Measurements from ENCODE around the gene MRGPRD.

The MRGPRD gene

GRCh38 chr11:68968306-68969250, 12.2 kb downstream of the MRGPRD start:
- no peak for DNase-seq (ENCODE audit: low spot score)

- no peak for DNase-seq (ENCODE audit: low spot score)
Observed at GRCh38 chr11:68966894-68967780, 13.6 kb downstream of the MRGPRD start.

DNA sequence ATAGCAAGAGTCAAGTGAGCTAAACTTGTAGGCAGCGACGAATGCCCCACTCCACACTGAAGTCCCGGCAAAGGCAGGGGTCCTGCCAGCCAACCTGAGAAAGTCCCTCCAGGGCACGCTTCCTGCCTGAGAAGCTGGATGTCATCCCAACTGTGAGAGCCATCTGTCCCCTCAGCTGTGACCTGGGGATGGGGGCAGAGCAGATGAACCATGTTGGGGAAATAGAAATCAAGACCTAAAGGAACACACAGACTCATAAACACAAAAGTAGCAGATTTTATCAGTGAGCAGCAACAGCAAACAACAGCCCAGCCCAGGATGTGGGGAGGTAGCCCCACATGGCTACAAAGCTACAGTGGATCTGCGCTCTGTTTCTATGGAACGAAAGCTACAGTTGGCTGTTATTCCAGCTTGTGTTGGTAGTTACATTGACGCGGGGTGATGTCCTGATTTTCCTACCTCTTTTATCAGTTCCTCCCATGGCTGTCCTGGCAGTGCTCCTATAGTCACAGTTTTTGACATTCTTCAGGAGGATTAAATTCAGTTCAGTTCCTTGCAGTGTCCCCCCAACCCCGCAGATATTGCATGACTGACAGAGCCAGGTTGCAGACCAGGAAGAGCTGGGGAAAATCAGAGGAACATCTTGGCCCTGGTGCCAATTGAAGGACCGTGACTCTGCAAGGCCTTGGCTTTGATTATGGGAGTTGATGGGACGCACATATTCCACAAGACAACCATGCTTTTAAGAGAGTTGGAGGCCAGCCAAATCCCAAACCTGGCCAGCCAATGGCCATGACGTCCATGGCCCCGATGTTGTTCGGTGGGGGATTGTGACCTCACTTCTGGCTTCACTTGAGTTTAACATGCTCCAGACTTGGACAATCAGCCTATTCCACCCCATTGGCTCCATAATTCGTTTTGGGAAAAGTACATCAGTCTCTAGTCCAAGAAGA, 14.6 kb downstream of the MRGPRD start:
- no peak for DNase-seq (ENCODE audit: low spot score)

GRCh38 chr11:68963779-68964178, 17.0 kb downstream of the MRGPRD start:
- no peak for DNase-seq (ENCODE audit: low spot score)

- no peak for DNase-seq (ENCODE audit: low spot score)
Observed at GRCh38 chr11:68962527-68963250, 18.1 kb downstream of the MRGPRD start.

DNA sequence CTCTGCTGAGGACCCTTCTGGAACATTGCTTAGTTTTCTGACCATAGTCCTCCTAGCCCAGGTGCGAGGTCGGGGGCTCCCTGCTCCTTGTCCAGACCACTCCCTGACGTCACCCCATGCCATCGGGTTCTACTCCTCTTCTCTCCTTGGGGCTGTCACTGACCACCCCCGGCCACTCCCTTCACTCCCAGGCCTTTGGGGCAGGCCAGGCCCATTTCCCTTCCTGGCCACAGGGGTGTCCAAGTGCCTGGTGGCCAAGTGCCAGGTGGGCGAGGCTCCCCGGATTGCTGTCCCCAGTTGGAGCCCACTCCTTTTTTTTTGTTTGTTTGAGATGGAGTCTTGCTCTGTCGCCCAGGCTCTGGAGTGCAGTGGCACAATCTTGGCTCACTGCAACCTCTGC, 19.5 kb downstream of the MRGPRD start:
- DNase-seq (ENCODE audit: low spot score), result no peak

GRCh38 chr11:68960294-68961071, 20.3 kb downstream of the MRGPRD start:
- DNase-seq (ENCODE audit: low spot score), result no peak

DNA sequence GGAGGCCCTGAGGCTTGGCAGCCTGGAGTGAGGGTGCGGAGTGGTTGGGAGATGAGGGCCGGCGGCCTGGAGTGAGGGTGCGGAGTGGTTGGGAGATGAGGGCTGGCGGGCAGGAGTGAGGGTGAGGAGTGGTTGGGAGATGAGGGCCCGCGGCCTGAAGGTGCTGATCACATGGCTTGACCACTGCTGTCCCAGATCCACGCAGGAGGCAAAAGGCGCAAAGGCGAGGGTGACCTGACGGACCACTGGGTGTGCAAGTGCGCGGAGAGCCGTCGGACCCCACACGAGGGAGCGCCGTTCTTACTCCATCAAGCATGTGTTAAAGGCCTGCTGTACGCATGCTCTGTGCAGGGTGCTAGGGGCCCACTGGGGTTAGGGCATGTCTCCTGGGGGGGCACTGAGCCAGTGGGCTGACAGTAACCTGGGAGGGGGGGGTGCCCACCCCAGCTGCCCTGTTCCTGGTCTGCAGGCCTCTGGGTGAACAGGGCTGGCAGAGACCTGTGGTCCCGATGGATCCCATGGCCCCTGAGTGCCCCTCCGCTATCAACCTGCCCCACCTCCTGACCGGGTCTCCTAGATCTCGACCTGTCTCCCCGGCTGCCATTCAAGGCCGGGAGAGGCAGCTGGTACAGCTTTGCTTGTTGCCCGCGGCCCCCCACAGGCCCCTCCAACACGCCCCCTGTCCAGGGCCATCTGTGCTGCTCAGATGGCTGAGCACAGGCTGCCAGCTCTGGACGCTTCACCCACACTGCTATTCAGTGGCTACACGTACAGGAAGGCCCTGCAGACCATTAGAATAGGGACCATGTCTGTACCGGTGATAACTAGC, 21.1 kb downstream of the MRGPRD start:
- no peak for DNase-seq (ENCODE audit: low spot score)

DNA sequence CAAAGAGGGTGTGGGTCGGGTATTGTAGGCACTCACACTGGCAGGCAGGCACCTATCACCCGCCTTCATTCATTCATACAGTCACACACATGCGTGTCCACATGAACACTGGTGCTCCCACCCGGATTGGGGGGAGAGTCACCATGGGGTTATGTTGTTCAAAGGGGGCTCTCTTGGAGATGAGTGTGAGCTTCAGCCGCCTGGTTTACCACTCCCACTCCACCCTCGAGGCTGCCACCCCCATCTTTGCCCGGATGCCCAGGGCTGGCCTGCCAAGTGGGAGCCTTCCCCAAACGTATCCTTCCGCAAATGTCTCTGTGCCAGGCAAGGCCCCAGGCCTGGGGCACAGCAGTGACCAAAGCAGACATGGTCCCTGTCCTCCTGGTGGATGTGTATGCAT, 22.6 kb downstream of the MRGPRD start:
- no peak for DNase-seq (ENCODE audit: low spot score)

- DNase-seq (ENCODE audit: low spot score), result no peak
Observed at GRCh38 chr11:68956547-68957254, 24.1 kb downstream of the MRGPRD start.

DNA sequence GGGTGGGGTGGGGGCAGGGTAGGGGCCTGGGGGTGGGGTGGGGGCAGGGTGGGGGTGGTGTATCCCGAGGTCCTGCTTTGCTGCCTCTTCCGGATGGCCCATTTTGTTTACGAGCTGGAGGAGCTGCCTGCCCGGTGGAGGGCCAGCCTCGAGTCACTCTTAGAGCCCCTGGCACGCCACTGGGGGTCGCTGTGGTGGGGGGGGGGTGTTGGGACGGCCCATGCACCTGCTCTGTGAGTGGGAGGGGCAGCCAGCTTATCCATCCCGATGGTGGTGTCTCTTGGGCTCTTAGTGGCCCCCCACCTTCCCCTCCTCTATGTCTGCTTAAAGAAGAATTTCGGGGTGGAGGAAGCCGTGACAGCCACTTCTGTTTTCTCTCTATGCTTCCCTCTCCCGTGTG, 24.6 kb downstream of the MRGPRD start:
- DNase-seq (ENCODE audit: low spot score), result peak; percentile 59

GRCh38 chr11:68955607-68955958, 25.2 kb downstream of the MRGPRD start:
- no peak for DNase-seq (ENCODE audit: low spot score)

GRCh38 chr11:68954836-68955606, 25.8 kb downstream of the MRGPRD start:
- DNase-seq (ENCODE audit: low spot score), result no peak

GRCh38 chr11:68950762-68951161, 30.0 kb downstream of the MRGPRD start:
- no peak for DNase-seq (ENCODE audit: low spot score)

DNA sequence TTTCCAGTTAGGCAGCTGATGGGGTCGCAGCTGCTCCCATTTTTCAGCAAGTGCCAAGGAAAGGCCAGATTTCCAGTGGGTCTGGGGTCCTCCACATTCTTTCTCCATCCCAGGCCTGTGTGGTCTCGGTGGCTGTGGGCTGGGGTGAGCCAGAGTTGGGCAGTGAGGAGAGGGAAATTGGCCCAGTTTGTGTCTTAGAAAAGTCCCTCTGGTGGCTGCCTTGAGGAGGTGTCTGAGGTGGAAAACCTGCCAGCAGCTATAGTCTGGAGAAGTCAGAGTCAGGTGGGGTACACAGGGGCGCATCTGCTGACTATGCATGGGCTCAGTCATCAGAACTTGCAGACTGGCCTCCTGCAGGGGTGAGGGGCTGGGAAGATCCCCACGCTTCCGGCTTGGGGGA, 30.5 kb downstream of the MRGPRD start:
- DNase-seq (ENCODE audit: low spot score), result peak; percentile 40

DNA sequence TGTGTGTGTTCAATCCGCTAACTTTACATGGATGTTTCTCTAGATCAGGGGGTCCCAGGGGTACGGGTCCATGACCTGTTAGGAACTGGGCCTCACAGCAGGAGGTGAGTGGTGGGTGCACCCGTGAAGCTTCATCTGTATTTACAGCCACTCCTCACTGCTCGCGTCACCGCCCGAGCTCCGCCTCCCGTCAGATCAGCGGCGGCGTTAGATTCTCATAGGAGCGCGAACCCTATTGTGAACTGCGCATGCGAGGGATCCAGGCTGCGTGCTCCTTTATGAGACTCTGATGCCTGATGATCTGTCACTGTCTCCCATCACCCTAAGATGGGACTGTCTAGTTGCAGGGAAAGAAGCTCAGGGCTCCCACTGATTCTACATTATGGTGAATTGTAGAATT, 31.9 kb downstream of the MRGPRD start:
- DNase-seq (ENCODE audit: low spot score), result no peak

GRCh38 chr11:68948496-68948895, 32.3 kb downstream of the MRGPRD start:
- DNase-seq (ENCODE audit: low spot score), result no peak

- DNase-seq (ENCODE audit: low spot score), result no peak
Observed at GRCh38 chr11:68947151-68947550, 33.6 kb downstream of the MRGPRD start.

All from germinal center (tissue), 1 donor.